SK-N-SH treated with all-trans-retinoic acid at 6 μM for 48 hours (cell line): ENCODE data around the gene MAGEC2.

Source experiments
- ATAC-seq: fragments of 200-7000 bp; cut with Tn5 transposase; 3 replicates; pipeline ENCODE4 v1.9.1; 2020; ENCODE audit warnings: mild to moderate bottlenecking, moderate library complexity
- ARNTL ChIP-seq: fragments of 450-650 bp; formaldehyde crosslinking; IDR thresholded peaks from 2 replicates; pipeline ENCODE4 v1.5.0; 2020; ENCODE audit warnings: low read depth, mild to moderate bottlenecking, moderate library complexity, borderline replicate concordance
- BACH2 ChIP-seq: fragments of 250-450 bp; sonication (Bioruptor Pico); IDR thresholded peaks from 2 replicates; pipeline ENCODE4 v1.9.0; 2021; ENCODE audit warnings: mild to moderate bottlenecking, borderline replicate concordance
- CSDC2 ChIP-seq: fragments of 250-450 bp; sonication (Bioruptor Pico); IDR thresholded peaks from 2 replicates; pipeline ENCODE4 v1.5.0; 2020; ENCODE audit warnings: mild to moderate bottlenecking, moderate library complexity
- CSRNP3 ChIP-seq: fragments of 250-450 bp; sonication (Bioruptor Pico); IDR thresholded peaks from 2 replicates; pipeline ENCODE4 v1.5.1; 2021; ENCODE audit warnings: mild to moderate bottlenecking, moderate library complexity
- ESRRG ChIP-seq: fragments of 250-450 bp; sonication (Bioruptor Pico); IDR thresholded peaks from 2 replicates; pipeline ENCODE4 v1.6.1; 2021; ENCODE audit warnings: mild to moderate bottlenecking
- GLIS3 ChIP-seq: fragments of 250-450 bp; sonication (Bioruptor Pico); IDR thresholded peaks from 2 replicates; pipeline ENCODE4 v1.5.0; 2020; ENCODE audit warnings: mild to moderate bottlenecking, moderate library complexity
- ISL1 ChIP-seq: fragments of 250-450 bp; sonication (Bioruptor Pico); IDR thresholded peaks from 2 replicates; pipeline ENCODE4 v2.1.2; 2022; ENCODE audit warnings: mild to moderate bottlenecking, moderate library complexity
- OSR1 ChIP-seq: fragments of 250-450 bp; sonication (Bioruptor Pico); IDR thresholded peaks from 2 replicates; pipeline ENCODE4 v1.8.0; 2022; ENCODE audit warnings: moderate library complexity, mild to moderate bottlenecking, inconsistent platforms
- RARB ChIP-seq: fragments of 250-450 bp; sonication (Bioruptor Pico); IDR thresholded peaks from 2 replicates; pipeline ENCODE4 v1.8.0; 2021; ENCODE audit warnings: mild to moderate bottlenecking, moderate library complexity
- SNAI2 ChIP-seq: fragments of 250-450 bp; sonication (Bioruptor Pico); IDR thresholded peaks from 2 replicates; pipeline ENCODE4 v1.5.0; 2020; ENCODE audit warnings: mild to moderate bottlenecking, moderate library complexity
- TCF4 ChIP-seq: fragments of 250-450 bp; sonication (Bioruptor Pico); IDR thresholded peaks from 2 replicates; pipeline ENCODE4 v1.8.0; 2021; ENCODE audit warnings: mild to moderate bottlenecking, moderate library complexity, borderline replicate concordance
- TOX ChIP-seq: fragments of 250-450 bp; sonication (Bioruptor Pico); IDR thresholded peaks from 2 replicates; pipeline ENCODE4 v1.8.0; 2021; ENCODE audit warnings: mild to moderate bottlenecking, moderate library complexity, borderline replicate concordance
- TSHZ2 ChIP-seq: fragments of 250-450 bp; sonication (Bioruptor Pico); IDR thresholded peaks from 2 replicates; pipeline ENCODE4 v1.5.0; 2020; ENCODE audit warnings: mild to moderate bottlenecking, moderate library complexity
- ZC3H10 ChIP-seq: fragments of 250-450 bp; sonication (Bioruptor Pico); IDR thresholded peaks from 2 replicates; pipeline ENCODE4 v1.5.1; 2021; ENCODE audit warnings: mild to moderate bottlenecking, moderate library complexity
- ZNF565 ChIP-seq: fragments of 450-650 bp; formaldehyde crosslinking; conservative IDR thresholded peaks from 2 replicates; pipeline ENCODE4 v1.5.0; 2020; ENCODE audit warnings: low read depth, mild to moderate bottlenecking, moderate library complexity
- ZNF70 ChIP-seq: fragments of 450-650 bp; formaldehyde crosslinking; IDR thresholded peaks from 2 replicates; pipeline ENCODE4 v1.5.0; 2020; ENCODE audit warnings: mild to moderate bottlenecking, moderate library complexity
- ZNF8 ChIP-seq: fragments of 450-650 bp; formaldehyde crosslinking; IDR thresholded peaks from 2 replicates; pipeline ENCODE4 v1.5.0; 2020; ENCODE audit warnings: mild to moderate bottlenecking, moderate library complexity
- TF ChIP-seq, protein P1 (sequence below): fragments of 250-450 bp; sonication (Bioruptor Pico); IDR thresholded peaks from 2 replicates; pipeline ENCODE4 v1.8.0; 2020; ENCODE audit warnings: mild to moderate bottlenecking, moderate library complexity, borderline replicate concordance

The MAGEC2 gene

GRCh38 chrX:142251680-142252079, 46.6 kb upstream of the MAGEC2 start (continued):
- TF ChIP-seq, protein P1, sequence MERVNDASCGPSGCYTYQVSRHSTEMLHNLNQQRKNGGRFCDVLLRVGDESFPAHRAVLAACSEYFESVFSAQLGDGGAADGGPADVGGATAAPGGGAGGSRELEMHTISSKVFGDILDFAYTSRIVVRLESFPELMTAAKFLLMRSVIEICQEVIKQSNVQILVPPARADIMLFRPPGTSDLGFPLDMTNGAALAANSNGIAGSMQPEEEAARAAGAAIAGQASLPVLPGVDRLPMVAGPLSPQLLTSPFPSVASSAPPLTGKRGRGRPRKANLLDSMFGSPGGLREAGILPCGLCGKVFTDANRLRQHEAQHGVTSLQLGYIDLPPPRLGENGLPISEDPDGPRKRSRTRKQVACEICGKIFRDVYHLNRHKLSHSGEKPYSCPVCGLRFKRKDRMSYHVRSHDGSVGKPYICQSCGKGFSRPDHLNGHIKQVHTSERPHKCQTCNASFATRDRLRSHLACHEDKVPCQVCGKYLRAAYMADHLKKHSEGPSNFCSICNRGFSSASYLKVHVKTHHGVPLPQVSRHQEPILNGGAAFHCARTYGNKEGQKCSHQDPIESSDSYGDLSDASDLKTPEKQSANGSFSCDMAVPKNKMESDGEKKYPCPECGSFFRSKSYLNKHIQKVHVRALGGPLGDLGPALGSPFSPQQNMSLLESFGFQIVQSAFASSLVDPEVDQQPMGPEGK (CRISPR knock-in tag) = no peak

- TF ChIP-seq ESRRG (CRISPR knock-in tag) (no peak), TCF4 (CRISPR knock-in tag) (no peak), ARNTL (no peak), ZC3H10 (CRISPR knock-in tag) (no peak)
- TF ChIP-seq, all 23 proteins: peak for 0
- no peak for ATAC-seq
Measured at GRCh38 chrX:142251202-142251601, 46.1 kb upstream of the MAGEC2 start.

DNA sequence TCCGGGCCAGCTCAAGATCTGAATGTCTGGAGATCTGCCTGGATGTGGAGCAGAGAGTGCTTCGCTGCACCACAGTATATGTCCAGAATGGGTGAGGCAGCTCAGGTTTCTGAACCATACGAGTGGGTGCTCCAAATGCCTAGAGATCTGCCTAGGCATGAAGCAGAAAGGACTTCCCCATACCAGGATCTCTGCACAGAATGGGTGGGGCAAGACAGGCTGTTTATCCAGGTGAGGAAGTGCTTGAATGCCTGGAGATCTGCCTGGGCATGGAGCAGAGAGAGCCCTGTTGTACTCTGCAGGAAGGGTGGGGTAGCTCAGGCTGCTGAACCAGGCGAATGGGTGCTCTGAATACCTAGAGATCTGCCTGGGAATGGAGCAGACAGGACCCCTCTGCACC, 45.4 kb upstream of the MAGEC2 start:
- TF ChIP-seq ESRRG (CRISPR knock-in tag) (no peak), GLIS3 (no peak), ZNF8 (CRISPR knock-in tag) (no peak), CSDC2 (no peak), SNAI2 (no peak), ARNTL (no peak), ISL1 (CRISPR knock-in tag) (no peak), TSHZ2 (no peak), CSRNP3 (CRISPR knock-in tag) (no peak), RARB (CRISPR knock-in tag) (no peak), TOX (CRISPR knock-in tag) (no peak), ZC3H10 (CRISPR knock-in tag) (no peak)
- ATAC-seq = no peak

DNA sequence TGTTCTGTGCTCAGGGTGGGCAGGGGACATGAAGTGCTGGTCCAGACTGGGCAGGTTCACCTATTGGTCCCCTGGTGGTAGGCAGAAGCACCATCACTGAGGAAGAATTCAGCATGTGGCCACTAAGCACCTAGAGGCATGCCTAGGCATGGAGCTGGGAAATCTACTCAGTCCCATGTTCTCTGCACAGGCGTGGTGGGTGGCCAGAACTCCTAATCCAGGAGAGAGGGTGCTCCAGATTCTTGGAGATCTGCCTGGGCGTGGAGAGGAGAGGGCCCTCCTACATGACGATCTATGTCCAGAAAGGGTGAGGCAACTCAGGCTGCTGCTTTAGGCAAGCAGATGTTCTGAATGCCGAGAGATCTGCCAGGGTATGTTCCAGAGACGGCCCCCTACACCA, 44.6 kb upstream of the MAGEC2 start:
- no peak for TF ChIP-seq TSHZ2
- no peak for TF ChIP-seq ESRRG (CRISPR knock-in tag)
- no peak for TF ChIP-seq ARNTL
- TF ChIP-seq, all 23 proteins: peak for 0
- ATAC-seq = no peak

GRCh38 chrX:142244568-142244967, 39.5 kb upstream of the MAGEC2 start:
- no peak for TF ChIP-seq ZNF70 (CRISPR knock-in tag)
- TF ChIP-seq CSRNP3 (CRISPR knock-in tag) = no peak
- TF ChIP-seq ZNF565 (CRISPR knock-in tag) = no peak
- TF ChIP-seq OSR1 (CRISPR knock-in tag) = no peak
- TF ChIP-seq BACH2 = no peak
- no peak for TF ChIP-seq CSDC2
- no peak for ATAC-seq
